GM15510 (cell line): ENCODE measurements around the gene RHOBTB3.
A peak's percentile ranks its signal among the peaks of the same experiment; 100 is the strongest.

Experiments used
- POLR2A ChIP-seq: IDR thresholded peaks from 3 replicates; pipeline ENCODE4 v1.6.1; 2011; ENCODE audit warnings: borderline replicate concordance; ENCODE audit not compliant: insufficient read length; ENCODE audit errors: extremely low read depth

RHOBTB3 gene

GRCh38 chr5:95730730-95731570 lies at the start of gene RHOBTB3:
TSS of gene RHOBTB3 (plus strand) at chr5:95731336. CDS start at chr5:95731683, 347 bp downstream.
- peak; percentile 30 for TF ChIP-seq POLR2A

GRCh38 chr5:95682891-95683290 lies 48.2 kb upstream of the RHOBTB3 start, which contains the start of gene SPATA9:
TSS of gene SPATA9 (minus strand) at chr5:95682991. CDS start at chr5:95682854, 137 bp downstream.
- no peak for TF ChIP-seq POLR2A

- TF ChIP-seq POLR2A, result no peak
Measured at GRCh38 chr5:95684361-95684760, 46.8 kb upstream of the RHOBTB3 start.

GRCh38 chr5:95686651-95687050 lies 44.5 kb upstream of the RHOBTB3 start:
- TF ChIP-seq POLR2A, result no peak

- no peak for TF ChIP-seq POLR2A
Measured at GRCh38 chr5:95689680-95690079, 41.5 kb upstream of the RHOBTB3 start.

GRCh38 chr5:95690333-95690732 lies 40.8 kb upstream of the RHOBTB3 start:
- TF ChIP-seq POLR2A, result no peak

GRCh38 chr5:95697781-95698681 lies 33.1 kb upstream of the RHOBTB3 start:
- no peak for TF ChIP-seq POLR2A

GRCh38 chr5:95699337-95699736 lies 31.8 kb upstream of the RHOBTB3 start:
- no peak for TF ChIP-seq POLR2A

- no peak for TF ChIP-seq POLR2A
Measured at GRCh38 chr5:95701074-95701473, 30.1 kb upstream of the RHOBTB3 start.

GRCh38 chr5:95704150-95704549 lies 27.0 kb upstream of the RHOBTB3 start:
- no peak for TF ChIP-seq POLR2A

- no peak for TF ChIP-seq POLR2A
Measured at GRCh38 chr5:95707055-95707454, 24.1 kb upstream of the RHOBTB3 start.

- no peak for TF ChIP-seq POLR2A
Measured at GRCh38 chr5:95708876-95709275, 22.3 kb upstream of the RHOBTB3 start.

- no peak for TF ChIP-seq POLR2A
Measured at GRCh38 chr5:95709967-95710650, 21.0 kb upstream of the RHOBTB3 start.

- TF ChIP-seq POLR2A, result no peak
Measured at GRCh38 chr5:95711501-95712346, 19.4 kb upstream of the RHOBTB3 start.
